HEK293T (cell line): ENCODE measurements around the gene DCST2.

Experiments used
- CTCF ChIA-PET: fragments of 350-600 bp; formaldehyde crosslinking; extraction: SDS; loops from one replicate; lab custom pipeline; 2021; ENCODE audit warnings: antibody characterized with exemption, inconsistent platforms; lab: Yijun Ruan, JAX
- POLR2A ChIA-PET: fragments of 350-600 bp; formaldehyde crosslinking; extraction: SDS; loops from one replicate; lab custom pipeline; 2020; ENCODE audit warnings: antibody characterized with exemption, inconsistent platforms; lab: Yijun Ruan, JAX
- DNase-seq: peaks from one replicate; pipeline ENCODE4 v3.0.0; 2012; ENCODE audit warnings: mixed read lengths; ENCODE audit errors: extremely low spot score
- ARNT ChIP-seq: fragments of 450-650 bp; IDR thresholded peaks from 2 replicates; pipeline ENCODE4 v1.6.1; 2017; ENCODE audit warnings: mild to moderate bottlenecking
- BHLHE40 ChIP-seq: fragments of 450-650 bp; IDR thresholded peaks from 2 replicates; pipeline ENCODE4 v1.6.1; 2016; ENCODE audit warnings: mild to moderate bottlenecking, moderate library complexity, borderline replicate concordance
- CTBP1 ChIP-seq: fragments of 450-650 bp; IDR thresholded peaks from 2 replicates; pipeline ENCODE4 v1.6.1; 2016; ENCODE audit warnings: borderline replicate concordance
- ELF4 ChIP-seq: fragments of 450-650 bp; IDR thresholded peaks from 2 replicates; pipeline ENCODE4 v1.6.1; 2017; ENCODE audit warnings: antibody characterized with exemption
- FOXA1 ChIP-seq: fragments of 450-650 bp; IDR thresholded peaks from 2 replicates; pipeline ENCODE4 v1.6.1; 2016; ENCODE audit warnings: mild to moderate bottlenecking
- FOXK2 ChIP-seq: fragments of 450-650 bp; IDR thresholded peaks from 2 replicates; pipeline ENCODE4 v1.6.1; 2016; ENCODE audit warnings: mild to moderate bottlenecking
- FOXM1 ChIP-seq: fragments of 450-650 bp; IDR thresholded peaks from 2 replicates; pipeline ENCODE4 v1.6.1; 2017; ENCODE audit warnings: mild to moderate bottlenecking, borderline replicate concordance
- HDGF ChIP-seq: fragments of 450-650 bp; IDR thresholded peaks from 2 replicates; pipeline ENCODE4 v1.6.1; 2017; ENCODE audit warnings: antibody characterized with exemption, borderline replicate concordance
- L3MBTL2 ChIP-seq: fragments of 450-650 bp; conservative IDR thresholded peaks from 2 replicates; pipeline ENCODE4 v1.6.1; 2016; ENCODE audit warnings: mild to moderate bottlenecking
- LEF1 ChIP-seq: fragments of 450-650 bp; IDR thresholded peaks from 2 replicates; pipeline ENCODE4 v1.6.1; 2017; ENCODE audit warnings: mild to moderate bottlenecking, borderline replicate concordance
- NFRKB ChIP-seq: fragments of 450-650 bp; IDR thresholded peaks from 2 replicates; pipeline ENCODE4 v1.6.1; 2016; ENCODE audit warnings: mild to moderate bottlenecking, moderate library complexity
- SP1 ChIP-seq: fragments of 450-650 bp; IDR thresholded peaks from 2 replicates; pipeline ENCODE4 v1.6.1; 2017
- SUZ12 ChIP-seq: fragments of 450-650 bp; IDR thresholded peaks from 2 replicates; pipeline ENCODE4 v1.6.1; 2016; ENCODE audit warnings: mild to moderate bottlenecking
- TARDBP ChIP-seq: fragments of 450-650 bp; IDR thresholded peaks from 2 replicates; pipeline ENCODE4 v1.6.1; 2016
- ZNF384 ChIP-seq: fragments of 450-650 bp; IDR thresholded peaks from 2 replicates; pipeline ENCODE4 v1.6.1; 2016
- TF ChIP-seq, protein P1 (sequence below): fragments of 450-650 bp; IDR thresholded peaks from 2 replicates; pipeline ENCODE4 v1.6.1; 2016

DCST2 gene

DNA sequence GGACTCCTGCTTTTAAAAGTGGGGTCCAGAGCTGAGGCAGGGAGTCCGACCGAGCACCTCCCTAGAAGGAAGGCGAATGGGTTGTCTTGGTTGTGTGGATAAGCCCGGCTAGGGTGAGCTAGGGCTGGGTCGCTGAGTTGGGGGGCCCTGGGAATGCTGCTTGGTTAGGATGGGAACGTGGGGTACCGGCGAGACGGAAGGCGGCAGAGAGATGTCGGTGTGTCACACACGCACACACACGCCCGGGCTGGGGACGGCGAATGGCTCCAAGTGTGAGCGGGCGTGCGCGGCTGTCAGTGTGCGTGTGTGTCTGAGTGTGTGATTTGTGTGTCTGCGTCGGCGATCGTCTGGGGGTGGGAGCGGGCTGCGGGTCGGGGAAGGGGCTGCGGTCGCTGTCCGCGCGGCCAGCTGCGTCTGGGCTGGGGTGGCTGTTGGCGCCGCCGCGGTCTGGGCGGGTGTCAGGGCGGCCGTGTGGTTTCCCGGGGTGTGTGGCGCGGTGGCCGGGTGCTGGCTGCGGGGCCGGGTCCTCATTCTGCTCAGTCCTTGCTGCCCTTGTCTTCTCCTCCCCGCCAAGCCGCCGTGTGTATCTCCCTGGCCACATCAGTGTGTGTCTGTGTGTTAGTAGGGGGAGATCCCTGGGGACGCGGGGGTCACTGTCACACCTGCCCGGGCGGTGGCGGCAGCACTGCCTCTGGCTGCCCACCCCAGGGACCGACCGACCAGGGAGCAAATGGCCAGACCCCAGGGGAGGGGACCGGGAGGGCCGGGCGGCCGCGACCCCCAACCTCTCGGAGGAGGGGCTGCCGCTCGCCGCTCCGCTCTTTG lies 46.1 kb upstream of the DCST2 start:
- ChIA-PET POLR2A (interaction anchor here (1.0 to 1.9 kb wide), 4 partner anchors 12 to 114 kb away, joined by 3 to 5 read pairs (median 4); partner anchors contain the start of gene ADAM15), CTCF (interaction anchor here (1.0 to 1.7 kb wide), 2 partner anchors 62 to 88 kb away, joined by 3 to 5 read pairs; no protein-coding TSS in a partner anchor)
- TF ChIP-seq FOXA1 (no peak), SUZ12 (no peak), ARNT (no peak), FOXM1 (no peak)
- TF ChIP-seq, protein P1, sequence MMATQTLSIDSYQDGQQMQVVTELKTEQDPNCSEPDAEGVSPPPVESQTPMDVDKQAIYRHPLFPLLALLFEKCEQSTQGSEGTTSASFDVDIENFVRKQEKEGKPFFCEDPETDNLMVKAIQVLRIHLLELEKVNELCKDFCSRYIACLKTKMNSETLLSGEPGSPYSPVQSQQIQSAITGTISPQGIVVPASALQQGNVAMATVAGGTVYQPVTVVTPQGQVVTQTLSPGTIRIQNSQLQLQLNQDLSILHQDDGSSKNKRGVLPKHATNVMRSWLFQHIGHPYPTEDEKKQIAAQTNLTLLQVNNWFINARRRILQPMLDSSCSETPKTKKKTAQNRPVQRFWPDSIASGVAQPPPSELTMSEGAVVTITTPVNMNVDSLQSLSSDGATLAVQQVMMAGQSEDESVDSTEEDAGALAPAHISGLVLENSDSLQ = peak; percentile 82
- DNase-seq = no peak

GRCh38 chr1:155079210-155079486 lies 45.6 kb upstream of the DCST2 start:
- no peak for DNase-seq
- TF ChIP-seq, protein P1 = no peak
- no peak for TF ChIP-seq HDGF
- TF ChIP-seq FOXK2 = no peak
- no peak for TF ChIP-seq NFRKB
- TF ChIP-seq ELF4 = no peak
- TF ChIP-seq FOXA1 = no peak
- TF ChIP-seq L3MBTL2 = no peak
- TF ChIP-seq ZNF384 = no peak
- TF ChIP-seq SUZ12 = no peak
- no peak for TF ChIP-seq CTBP1
- no peak for TF ChIP-seq ARNT
- TF ChIP-seq LEF1 = no peak
- no peak for TF ChIP-seq SP1
- POLR2A ChIA-PET = interaction anchor here (1.0 to 1.2 kb wide), 2 partner anchors 12 to 80 kb away, joined by 3 read pairs; no protein-coding TSS in a partner anchor
- CTCF ChIA-PET = interaction anchor here (0.6 to 1.1 kb wide), 5 partner anchors 12 to 94 kb away, joined by 3 to 5 read pairs (median 3); partner anchors contain the start of genes ADAM15 and KRTCAP2

GRCh38 chr1:155078469-155079209 lies 45.1 kb upstream of the DCST2 start, which contains the start of gene EFNA3:
Gene EFNA3 (plus strand): TSS chr1:155078837. CDS start chr1:155078942, 105 bp downstream.
- TF ChIP-seq CTBP1 (no peak), SP1 (no peak), NFRKB (no peak), BHLHE40 (no peak), FOXA1 (no peak), LEF1 (no peak), SUZ12 (no peak), L3MBTL2 (no peak), ELF4 (no peak), ZNF384 (no peak), TARDBP (no peak), ARNT (no peak), HDGF (no peak), FOXM1 (no peak), FOXK2 (no peak)
- TF ChIP-seq, protein P1 = no peak
- POLR2A ChIA-PET = interaction anchor here (1.0 to 1.2 kb wide), 2 partner anchors 12 to 79 kb away, joined by 3 read pairs; no protein-coding TSS in a partner anchor
- CTCF ChIA-PET = interaction anchor here (0.6 to 1.1 kb wide), 5 partner anchors 13 to 94 kb away, joined by 3 to 5 read pairs (median 3); partner anchors contain the start of genes ADAM15 and KRTCAP2
- DNase-seq = peak; percentile 92

GRCh38 chr1:155077758-155078445 lies 44.3 kb upstream of the DCST2 start:
- CTCF ChIA-PET = interaction anchor here (1.0 to 1.4 kb wide), 4 partner anchors 13 to 95 kb away, joined by 3 to 5 read pairs (median 4); partner anchors contain the start of genes ADAM15 and KRTCAP2

More at GRCh38 chr1:155077758-155078445, 44.3 kb upstream of the DCST2 start:
- TF ChIP-seq SP1 (no peak), ELF4 (no peak), CTBP1 (no peak), FOXK2 (no peak), HDGF (no peak), BHLHE40 (no peak), L3MBTL2 (no peak), ZNF384 (no peak), NFRKB (no peak), FOXA1 (no peak), LEF1 (no peak), FOXM1 (no peak), SUZ12 (no peak), TARDBP (no peak), ARNT (no peak)
- TF ChIP-seq, protein P1 = no peak
- POLR2A ChIA-PET = interaction anchor here (1.0 kb wide), 1 partner anchor 79 kb away, joined by 3 read pairs; no protein-coding TSS in a partner anchor
- no peak for DNase-seq
